GM19023 (cell line): Measurements from ENCODE around the gene FIBCD1.

Source experiments
- ATAC-seq: cut with Tn5 transposase; IDR thresholded peaks from one replicate; pipeline ENCODE4 v1.9.1; 2021; ENCODE audit warnings: mild to moderate bottlenecking, moderate library complexity; ENCODE audit not compliant: unreplicated experiment

Gene FIBCD1

DNA sequence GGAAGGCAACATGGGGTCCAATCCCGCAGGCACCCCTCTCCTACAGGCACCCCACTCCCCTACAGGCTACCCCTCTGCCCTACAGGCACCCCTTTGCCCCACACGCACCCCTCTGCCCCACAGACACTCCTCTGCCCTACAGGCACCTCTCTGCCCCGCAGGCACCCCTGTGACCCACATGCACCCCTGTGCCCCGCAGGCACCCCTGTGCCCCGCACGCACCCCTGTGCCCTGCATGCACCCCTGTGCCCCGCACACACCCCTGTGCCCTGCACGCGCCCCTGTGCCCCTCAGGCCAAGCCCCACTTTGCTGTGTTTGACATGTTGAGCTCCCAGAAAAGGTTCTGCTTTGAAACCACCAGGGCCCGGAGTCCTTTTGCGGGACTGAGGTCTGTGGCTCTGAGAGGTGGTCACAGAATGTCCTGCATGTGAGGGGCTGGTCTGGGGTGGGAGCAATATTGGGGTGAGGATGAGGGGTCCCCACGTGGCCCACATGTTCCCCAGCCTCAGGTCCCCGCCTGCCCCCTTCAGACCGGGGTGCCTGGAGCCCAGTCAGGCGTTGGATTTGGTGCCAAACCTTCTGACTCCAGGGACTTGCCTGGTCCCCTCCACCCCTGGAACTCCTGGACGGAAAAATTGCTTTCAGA is 41.8 kb downstream of the FIBCD1 start:
- no peak for ATAC-seq

DNA sequence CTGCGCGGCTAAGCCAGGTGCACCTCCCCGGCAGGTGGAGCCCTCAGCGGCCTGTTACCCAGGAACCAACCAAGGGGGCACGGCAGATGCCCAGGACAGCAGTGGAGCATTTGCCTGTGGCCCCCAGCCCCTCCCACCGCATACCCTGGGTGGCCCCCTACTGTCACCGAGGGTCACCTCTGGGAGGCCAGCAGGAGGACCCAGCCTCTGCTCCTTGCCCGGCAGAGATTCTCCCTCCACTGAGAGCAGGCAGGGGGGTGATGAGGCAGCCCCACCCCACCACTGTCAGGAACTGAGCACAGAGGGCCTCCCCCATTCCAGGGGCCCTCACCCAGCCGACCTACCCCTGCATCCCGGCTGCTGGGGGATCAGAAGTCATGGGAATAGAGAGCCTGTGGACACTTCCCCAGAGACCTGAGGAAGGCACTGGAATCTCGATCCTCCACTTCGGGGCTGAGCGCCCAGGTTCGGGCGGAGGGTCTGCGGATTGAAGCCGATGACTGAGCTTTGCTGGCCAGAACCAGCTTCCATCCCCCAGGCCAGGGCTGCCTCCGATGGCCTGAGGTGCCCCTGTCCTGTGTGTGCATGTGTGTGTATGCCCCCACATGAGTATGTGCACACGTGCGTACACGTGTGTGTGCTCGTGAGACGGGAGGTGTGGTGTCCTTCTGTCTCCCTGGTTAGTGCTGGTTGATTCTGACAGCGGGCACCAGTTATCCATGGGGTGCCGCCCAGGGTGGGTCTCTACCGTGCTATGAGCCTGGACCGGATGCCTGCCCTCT is 42.6 kb downstream of the FIBCD1 start, which contains the start of gene QRFP:
TSS of gene QRFP (minus strand) at position 580 of the 782 bp plus-strand sequence. CDS start 2,974 bp downstream, outside the sequence.
- ATAC-seq: no peak

DNA sequence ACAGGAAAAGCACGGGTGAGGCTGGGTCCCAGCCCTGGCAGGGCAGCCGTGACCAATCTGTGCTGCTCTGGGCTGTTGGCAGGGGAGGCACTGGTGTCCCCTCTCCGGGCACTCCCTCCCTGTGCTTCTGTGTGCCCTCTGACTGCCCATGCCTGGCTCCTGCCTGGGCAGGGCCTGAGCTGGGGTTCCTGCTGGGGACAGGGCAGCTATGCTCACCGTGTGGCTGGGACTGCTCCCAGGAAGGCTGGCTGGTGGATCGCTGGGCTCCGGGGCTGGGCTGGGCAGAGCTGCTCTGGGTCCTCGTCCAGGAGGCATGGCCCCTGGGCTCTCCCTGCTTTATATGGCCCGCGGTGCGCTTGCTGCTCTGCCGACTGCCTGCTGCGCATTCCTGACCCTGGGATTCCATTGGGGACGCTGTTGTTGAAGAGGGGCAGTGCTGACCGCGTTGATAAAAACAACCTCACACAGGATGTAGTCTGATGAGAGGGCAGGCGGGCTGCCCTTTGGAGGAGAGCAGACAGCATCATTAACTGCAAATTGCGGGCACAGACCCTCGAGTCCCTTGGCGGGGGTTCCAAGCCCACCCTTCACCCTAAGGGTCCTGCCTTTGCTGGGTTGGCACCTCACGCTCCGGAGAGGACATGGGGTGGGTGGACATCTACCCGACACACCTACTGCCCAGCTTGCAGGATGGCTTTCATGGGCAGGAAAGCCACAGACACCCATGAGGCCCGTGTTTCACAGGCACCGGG is 43.4 kb downstream of the FIBCD1 start:
- no peak for ATAC-seq

DNA sequence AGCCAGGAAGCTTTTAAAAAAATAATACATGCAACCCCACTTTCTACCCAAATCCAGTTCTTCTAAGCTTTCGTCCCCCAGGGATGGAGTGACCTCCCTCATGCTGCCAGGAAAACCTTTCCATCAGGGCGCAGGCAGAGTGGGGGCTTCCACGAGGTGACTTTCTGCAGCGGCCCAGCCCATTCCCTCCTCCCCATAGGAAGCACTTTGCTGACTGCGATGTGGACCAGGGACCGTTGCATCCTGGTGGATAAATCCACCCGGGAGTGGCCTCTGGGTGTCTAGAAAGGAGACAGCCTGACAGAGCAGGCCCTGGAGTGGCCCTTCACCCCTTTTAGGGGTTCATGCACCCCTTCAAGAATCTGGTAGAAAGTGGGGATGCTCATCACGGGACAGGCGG is 44.0 kb downstream of the FIBCD1 start:
- ATAC-seq: no peak

DNA sequence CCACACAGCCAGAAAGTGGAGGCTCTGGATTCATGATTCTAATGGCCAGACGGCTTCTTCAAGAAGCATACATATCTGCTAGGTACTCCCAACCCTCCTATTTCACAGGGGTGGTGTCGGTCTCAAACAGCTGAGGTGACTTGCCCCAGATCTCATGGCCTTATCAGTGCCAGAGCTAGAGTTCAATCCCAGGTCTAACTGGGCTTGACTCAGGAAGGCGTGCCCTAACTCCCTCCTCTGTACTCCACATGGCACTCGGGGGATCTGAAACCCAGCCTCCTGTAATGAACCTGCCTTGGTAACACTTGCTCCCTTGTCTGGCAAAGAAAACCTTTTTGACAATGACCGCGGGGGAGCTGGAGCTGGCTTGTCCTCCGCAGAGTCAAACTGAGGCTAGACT is 44.5 kb downstream of the FIBCD1 start:
- no peak for ATAC-seq

DNA sequence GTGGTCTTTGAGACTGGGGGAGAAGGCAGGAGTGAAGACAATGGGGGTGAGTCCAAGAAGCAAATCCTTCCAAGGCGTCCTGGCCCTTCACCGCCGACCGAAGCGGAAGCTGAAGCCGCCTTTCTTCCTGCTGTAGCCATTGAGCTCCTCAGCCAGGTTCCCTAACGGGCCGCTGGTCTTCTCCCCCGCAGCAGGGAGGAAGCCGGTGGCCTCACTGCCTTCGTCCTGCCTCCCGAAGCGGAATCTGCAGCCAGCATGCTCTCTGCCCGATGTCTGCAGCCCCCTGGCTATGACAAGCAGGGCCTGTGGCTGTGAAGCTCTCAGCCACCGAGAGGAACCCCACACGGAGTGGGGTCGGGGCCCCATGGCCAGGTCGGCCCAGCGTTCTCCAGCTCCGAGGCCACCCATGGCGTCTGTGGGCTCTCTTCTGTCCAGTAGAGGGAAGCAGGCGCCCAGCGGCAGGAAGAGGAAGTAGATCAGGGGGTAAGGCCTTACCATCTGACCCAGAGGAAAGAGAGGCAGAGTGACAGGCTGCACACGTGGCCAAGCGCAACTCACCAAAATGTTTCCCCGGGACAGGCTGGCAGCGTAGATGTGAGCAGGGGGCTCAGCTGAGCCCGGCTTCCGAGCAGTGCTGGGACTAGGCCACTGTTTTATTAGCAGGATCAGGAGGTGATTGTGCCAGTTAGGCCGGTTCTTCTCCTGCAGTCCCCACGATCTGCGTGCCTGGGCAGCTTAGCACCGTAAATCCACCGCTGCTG is 45.5 kb downstream of the FIBCD1 start:
- no peak for ATAC-seq

DNA sequence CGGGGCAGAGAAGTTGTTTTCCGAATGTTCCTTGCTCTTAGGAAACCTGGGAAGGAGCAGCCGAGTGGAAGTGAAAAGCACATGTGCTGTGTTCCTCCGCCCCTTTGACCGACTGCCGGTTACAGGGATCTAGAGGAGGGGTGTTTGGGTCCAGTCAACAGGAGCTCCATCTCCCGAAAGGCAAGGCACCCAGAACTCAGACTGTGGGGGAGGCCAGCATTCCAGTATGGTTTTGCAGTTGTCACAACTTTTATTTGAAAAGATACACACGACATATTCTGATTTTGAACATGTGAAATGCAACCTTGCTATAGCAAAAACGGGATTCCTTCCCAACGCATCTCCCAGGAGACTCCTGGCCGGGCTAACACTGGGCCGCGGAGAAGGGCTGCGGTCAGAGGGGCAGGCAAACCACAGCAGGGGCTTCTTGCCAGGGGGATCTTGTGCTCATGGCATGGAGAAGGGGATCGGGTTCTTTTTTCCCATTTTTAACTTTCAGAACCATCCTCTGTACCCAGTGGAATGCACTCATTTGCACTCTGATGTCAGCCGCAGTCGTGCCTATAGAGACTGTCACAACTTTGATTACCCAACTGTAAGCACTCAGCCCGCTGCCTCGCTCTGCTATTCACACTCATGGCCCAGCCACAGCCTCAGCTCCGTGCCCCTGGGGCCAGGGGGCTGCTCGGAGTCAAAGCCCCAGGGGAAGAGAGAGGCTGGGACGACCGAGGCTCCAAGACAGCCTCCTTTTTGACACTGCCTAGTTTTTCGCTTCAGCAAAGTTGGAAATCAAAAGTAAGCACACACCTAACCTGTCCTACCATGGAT is 46.4 kb downstream of the FIBCD1 start:
- ATAC-seq: no peak

DNA sequence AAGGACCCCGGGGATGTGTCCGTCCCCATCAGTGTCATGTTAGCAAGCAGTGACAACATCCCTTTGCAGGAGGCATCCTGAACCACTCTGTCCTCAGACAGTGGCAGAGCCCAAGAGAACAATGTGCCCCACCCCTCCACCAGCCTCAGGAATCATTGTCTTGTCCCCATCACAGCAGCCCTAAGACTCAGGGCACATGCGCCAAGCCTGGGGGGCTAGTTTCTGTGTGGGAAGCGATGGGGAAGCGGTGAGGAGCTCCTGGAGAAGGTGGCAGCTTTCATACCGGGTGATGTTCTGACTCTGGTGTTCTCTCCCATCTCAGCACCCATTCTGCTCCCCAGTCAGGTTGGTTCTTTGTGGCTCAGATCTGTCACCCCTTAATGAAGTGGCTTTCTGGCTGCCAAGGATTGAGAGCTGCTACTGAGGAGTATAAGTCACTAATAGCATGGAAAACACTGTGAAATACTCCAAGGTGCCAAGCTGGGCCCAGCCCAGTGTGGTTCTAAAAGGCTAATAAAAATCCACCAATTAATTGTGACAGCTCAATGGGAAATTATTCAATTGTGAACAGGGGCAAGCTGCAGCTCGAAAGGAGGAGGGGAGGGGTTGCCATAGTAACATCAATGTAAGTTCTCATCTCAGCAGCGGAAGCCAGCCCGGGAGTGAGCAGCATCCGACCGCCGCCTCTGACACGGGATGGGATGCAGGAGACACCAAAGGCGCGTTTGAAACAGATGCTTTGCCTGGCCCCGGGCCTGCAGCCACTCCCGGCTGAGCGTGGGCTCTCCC is 47.2 kb downstream of the FIBCD1 start:
- ATAC-seq: no peak

DNA sequence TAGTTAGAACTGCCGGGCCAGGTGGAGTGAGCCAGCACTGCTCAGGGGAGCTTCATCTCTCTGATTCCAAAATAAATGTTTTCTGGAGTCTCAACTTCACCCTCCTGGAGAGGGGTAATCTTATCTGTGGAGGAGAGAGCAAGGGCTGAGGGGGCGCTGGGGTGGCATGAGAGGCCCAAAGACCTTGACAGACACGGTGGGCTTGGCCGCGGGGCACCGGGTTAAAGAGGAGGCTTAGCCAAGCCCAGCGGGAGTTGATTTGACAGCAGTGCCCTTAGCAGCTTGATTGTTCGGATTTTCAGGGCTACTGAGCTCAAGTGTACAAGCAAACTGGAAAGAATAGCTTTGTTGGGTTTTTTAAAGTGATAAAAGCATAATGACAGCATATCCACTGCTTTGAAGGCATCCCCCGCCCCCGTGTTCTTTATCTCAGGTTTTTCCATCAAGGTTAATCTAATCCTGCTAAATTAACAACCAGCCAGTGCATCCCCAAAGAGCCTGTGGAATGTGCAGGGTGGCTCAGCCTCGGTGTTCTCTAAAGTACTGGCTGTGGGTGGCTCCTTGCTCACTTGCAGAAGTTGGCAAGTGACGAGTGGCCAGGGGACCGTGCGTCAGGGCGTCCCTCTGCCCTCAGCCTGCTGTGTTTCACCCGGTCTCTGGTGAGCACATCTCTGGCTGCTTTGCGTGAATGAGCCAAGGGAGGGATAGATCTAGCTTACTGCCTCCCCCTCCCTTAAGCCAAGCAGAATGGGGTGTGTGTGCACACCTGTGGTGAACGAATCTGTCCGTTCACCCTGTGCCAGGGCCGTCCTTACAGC is 48.0 kb downstream of the FIBCD1 start:
- ATAC-seq: no peak

DNA sequence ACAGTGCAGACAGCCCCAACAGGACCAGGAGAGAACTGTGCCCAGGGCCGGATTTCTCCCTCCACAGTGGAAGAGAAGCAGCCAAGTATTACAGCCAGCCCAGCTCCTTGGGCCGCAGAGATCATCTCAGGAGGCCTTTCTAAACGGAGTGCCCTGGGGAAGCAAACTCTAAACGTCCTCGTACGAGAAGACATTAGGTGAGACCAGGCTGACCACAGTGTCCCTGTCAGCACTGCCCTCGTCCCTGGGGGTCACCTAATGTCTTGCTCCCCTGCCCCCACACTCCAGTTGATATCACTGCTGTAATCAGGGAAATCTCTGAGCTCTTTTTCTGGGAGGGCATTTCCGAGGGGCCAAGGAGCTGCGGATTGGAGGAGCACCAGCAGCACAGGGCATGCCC is 48.9 kb downstream of the FIBCD1 start:
- no peak for ATAC-seq

DNA sequence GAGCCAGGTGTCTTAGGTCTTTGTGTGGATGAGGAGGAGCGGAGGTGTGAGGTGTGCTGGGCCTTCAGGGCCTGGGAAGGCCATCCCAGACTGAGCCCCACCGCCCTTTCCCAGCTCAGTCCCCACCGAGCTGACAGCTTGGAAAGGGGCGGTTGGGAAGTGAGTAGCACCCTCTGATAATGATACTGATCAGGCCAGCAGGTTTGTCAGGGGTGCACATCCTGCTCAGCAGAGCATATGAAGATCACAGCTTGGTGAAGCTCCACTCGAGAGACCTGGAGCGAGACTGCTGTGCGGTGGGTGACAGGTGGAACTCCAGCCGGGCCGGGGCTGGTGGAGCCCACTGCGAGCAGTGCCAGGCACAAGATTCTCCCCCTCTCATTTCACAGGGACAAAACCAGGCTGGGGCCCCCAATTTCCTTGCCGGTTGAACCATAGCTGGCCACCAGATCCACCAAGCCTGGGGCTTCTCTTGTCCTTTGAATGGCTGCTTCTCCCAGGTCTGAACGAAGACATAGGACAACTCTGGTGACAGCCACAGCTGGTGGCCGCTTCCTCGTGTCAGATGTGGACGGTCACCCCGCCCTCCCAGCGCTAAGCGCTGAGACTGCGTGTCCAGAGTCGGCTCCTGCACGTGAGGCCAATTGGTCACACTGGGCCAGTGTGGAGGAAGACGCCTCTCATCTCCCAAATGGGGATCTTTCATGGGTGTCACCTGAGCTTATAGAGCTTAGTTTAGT is 50.7 kb downstream of the FIBCD1 start:
- ATAC-seq: no peak

DNA sequence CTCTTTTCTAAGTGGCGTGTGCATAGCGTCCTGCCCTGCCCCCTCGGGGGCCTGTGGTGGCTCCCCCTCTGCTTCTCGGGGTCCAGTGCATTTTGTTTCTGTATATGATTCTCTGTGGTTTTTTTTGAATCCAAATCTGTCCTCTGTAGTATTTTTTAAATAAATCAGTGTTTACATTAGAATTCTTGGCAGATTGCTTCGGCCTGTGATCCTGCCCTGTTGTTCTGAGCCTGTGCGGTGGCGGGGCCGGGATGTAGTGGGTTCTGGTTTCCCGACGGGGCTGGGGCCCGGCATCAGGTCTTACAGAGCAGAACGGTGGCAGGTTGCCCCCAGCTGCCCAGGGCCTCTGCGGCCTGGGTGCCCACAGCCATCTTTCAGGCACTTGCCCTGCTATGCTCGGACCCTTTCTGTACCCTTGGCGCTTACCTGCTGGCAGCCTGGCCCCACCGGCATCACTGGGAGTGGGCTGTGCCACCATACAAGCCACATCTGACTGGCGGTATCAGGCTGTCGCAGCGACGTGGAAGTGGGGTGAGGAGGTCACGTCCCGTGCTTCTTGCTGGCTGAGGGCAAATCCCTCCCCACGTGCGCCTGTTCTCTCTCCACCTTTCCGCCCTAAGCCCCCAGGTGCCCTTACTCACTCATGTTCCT is 51.4 kb downstream of the FIBCD1 start:
- no peak for ATAC-seq

DNA sequence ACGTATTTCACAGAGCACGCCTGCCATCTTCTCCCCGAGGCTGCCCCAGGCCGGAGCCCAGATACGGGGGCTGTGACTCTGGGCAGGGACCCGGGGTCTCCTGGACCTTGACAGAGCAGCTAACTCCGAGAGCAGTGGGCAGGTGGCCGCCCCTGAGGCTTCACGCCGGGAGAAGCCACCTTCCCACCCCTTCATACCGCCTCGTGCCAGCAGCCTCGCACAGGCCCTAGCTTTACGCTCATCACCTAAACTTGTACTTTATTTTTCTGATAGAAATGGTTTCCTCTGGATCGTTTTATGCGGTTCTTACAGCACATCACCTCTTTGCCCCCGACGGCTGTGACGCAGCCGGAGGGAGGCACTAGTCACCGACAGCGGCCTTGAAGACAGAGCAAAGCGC is 52.1 kb downstream of the FIBCD1 start:
- no peak for ATAC-seq

DNA sequence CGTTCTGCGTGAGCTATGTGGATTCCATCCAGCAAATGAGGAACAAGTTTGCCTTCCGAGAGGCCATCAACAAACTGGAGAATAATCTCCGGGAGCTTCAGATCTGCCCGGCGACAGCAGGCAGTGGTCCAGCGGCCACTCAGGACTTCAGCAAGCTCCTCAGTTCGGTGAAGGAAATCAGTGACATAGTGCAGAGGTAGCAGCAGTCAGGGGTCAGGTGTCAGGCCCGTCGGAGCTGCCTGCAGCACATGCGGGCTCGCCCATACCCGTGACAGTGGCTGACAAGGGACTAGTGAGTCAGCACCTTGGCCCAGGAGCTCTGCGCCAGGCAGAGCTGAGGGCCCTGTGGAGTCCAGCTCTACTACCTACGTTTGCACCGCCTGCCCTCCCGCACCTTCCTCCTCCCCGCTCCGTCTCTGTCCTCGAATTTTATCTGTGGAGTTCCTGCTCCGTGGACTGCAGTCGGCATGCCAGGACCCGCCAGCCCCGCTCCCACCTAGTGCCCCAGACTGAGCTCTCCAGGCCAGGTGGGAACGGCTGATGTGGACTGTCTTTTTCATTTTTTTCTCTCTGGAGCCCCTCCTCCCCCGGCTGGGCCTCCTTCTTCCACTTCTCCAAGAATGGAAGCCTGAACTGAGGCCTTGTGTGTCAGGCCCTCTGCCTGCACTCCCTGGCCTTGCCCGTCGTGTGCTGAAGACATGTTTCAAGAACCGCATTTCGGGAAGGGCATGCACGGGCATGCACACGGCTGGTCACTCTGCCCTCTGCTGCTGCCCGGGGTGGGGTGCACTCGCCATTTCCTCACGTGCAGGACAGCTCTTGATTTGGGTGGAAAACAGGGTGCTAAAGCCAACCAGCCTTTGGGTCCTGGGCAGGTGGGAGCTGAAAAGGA is 53.3 kb downstream of the FIBCD1 start:
- ATAC-seq: no peak

DNA sequence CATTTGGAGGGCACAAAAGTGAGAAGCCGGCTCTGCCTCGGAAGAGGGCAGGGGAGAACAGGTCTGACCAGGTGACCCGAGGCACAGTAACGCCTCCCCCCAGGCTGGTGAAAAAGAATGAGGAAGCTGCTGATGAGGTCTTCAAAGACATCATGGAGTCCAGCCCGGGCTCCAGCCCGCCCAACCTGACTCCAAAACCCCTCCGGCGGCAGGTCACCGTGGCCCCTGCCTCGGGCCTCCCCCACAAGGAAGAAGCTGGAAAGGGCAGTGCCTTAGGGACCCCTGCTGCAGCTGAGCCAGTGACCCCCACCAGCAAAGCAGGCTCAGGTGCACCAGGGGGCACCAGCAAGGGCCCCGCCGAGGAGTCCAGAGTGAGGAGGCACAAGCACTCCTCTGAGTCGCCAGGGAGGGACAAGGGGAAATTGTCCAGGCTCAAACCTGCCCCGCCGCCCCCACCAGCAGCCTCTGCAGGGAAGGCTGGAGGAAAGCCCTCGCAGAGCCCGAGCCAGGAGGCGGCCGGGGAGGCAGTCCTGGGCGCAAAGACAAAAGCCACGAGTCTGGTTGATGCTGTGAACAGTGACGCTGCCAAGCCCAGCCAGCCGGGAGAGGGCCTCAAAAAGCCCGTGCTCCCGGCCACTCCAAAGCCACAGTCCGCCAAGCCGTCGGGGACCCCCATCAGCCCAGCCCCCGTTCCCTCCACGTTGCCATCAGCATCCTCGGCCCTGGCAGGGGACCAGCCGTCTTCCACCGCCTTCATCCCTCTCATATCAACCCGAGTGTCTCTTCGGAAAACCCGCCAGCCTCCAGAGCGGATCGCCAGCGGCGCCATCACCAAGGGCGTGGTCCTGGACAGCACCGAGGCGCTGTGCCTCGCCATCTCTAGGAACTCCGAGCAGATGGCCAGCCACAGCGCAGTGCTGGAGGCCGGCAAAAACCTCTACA is 54.2 kb downstream of the FIBCD1 start:
- no peak for ATAC-seq
